ENCODE data around the gene RNU6-8.

RNU6-8 gene

GRCh38 chr14:32200368-32201192 is 2.5 kb downstream of the RNU6-8 start:
- peak; percentile 46 for DNase-seq (ENCODE audit: extremely low read depth, insufficient read length)
- H3K27me3 ChIP-seq (replicated peaks; ENCODE audit: control insufficient read depth, insufficient read depth, low read length), result no peaks in the 10 kb centered on the region
- H3K4me3 ChIP-seq (replicated peaks; ENCODE audit: low read depth, low read length), result peak overlapping the region; percentile 69
- no peaks in the 10 kb centered on the region for H3K36me3 ChIP-seq (ENCODE audit: control insufficient read depth, insufficient read depth, low read length)
- no peak for TF ChIP-seq CTCF (IDR thresholded peaks at IDR 0.05; ENCODE audit: insufficient read depth, low read length, poor library complexity, severe bottlenecking)

- no peak overlapping the region for H3K4me3 ChIP-seq (replicated peaks; ENCODE audit: low read depth, low read length)
- DNase-seq (ENCODE audit: extremely low read depth, insufficient read length), result peak; percentile 37
- no peaks in the 10 kb centered on the region for H3K36me3 ChIP-seq (ENCODE audit: control insufficient read depth, insufficient read depth, low read length)
- H3K27me3 ChIP-seq (replicated peaks; ENCODE audit: control insufficient read depth, insufficient read depth, low read length), result no peaks in the 10 kb centered on the region
- TF ChIP-seq CTCF (IDR thresholded peaks at IDR 0.05; ENCODE audit: insufficient read depth, low read length, poor library complexity, severe bottlenecking), result no peak
These were observed 5.2 kb downstream of the RNU6-8 start for GRCh38 chr14:32197919-32198318.

- Histone ChIP-seq H3K36me3 (ENCODE audit: control insufficient read depth, insufficient read depth, low read length) (no peaks in the 10 kb centered on the region), H3K27me3 (replicated peaks; ENCODE audit: control insufficient read depth, insufficient read depth, low read length) (no peaks in the 10 kb centered on the region), H3K4me3 (replicated peaks; ENCODE audit: low read depth, low read length) (no peak overlapping the region)
- TF ChIP-seq CTCF (IDR thresholded peaks at IDR 0.05; ENCODE audit: insufficient read depth, low read length, poor library complexity, severe bottlenecking), result no peak
- no peak for DNase-seq (ENCODE audit: extremely low read depth, insufficient read length)
These were observed 7.4 kb downstream of the RNU6-8 start for GRCh38 chr14:32195636-32196035.

GRCh38 chr14:32193532-32193931 is 9.5 kb downstream of the RNU6-8 start:
- DNase-seq (ENCODE audit: extremely low read depth, insufficient read length), result no peak
- Histone ChIP-seq H3K4me3 (replicated peaks; ENCODE audit: low read depth, low read length) (no peak overlapping the region), H3K36me3 (ENCODE audit: control insufficient read depth, insufficient read depth, low read length) (no peaks in the 10 kb centered on the region), H3K27me3 (replicated peaks; ENCODE audit: control insufficient read depth, insufficient read depth, low read length) (no peaks in the 10 kb centered on the region)
- TF ChIP-seq CTCF (IDR thresholded peaks at IDR 0.05; ENCODE audit: insufficient read depth, low read length, poor library complexity, severe bottlenecking), result no peak

GRCh38 chr14:32192712-32193373 is 10.2 kb downstream of the RNU6-8 start:
- no peak for TF ChIP-seq CTCF (IDR thresholded peaks at IDR 0.05; ENCODE audit: insufficient read depth, low read length, poor library complexity, severe bottlenecking)
- no peak overlapping the region for H3K4me3 ChIP-seq (replicated peaks; ENCODE audit: low read depth, low read length)
- no peak for DNase-seq (ENCODE audit: extremely low read depth, insufficient read length)
- H3K36me3 ChIP-seq (ENCODE audit: control insufficient read depth, insufficient read depth, low read length), result no peaks in the 10 kb centered on the region
- no peaks in the 10 kb centered on the region for H3K27me3 ChIP-seq (replicated peaks; ENCODE audit: control insufficient read depth, insufficient read depth, low read length)
